ENCODE data around the gene MRPL3.

MRPL3 gene

GRCh38 chr3:131549340-131549739, 46.6 kb upstream of the MRPL3 start:
- no peaks in the 10 kb centered on the region for H4K20me1 ChIP-seq (ENCODE audit: low read depth, low read length)
- H3K4me2 ChIP-seq (ENCODE audit: low read depth, low read length, poor library complexity, severe bottlenecking): no peak overlapping the region
- H3K27ac ChIP-seq (ENCODE audit: low read depth, low read length): no peak overlapping the region
- H3K9ac ChIP-seq (ENCODE audit: low read length): no peak overlapping the region
- H3K9me2 ChIP-seq (replicated peaks; ENCODE audit: insufficient read depth, low read length): no peaks in the 10 kb centered on the region
- H3K27me3 ChIP-seq (ENCODE audit: low read length): no peaks in the 10 kb centered on the region
- H3K36me3 ChIP-seq (ENCODE audit: low read length): no peaks in the 10 kb centered on the region
- TF ChIP-seq CTCF (IDR thresholded peaks at IDR 0.05; ENCODE audit: insufficient read depth, low read length, poor library complexity, severe bottlenecking) (peak; percentile 34), EZH2phosphoT487 (conservative IDR thresholded peaks at IDR 0.05; ENCODE audit: low read length) (no peak)
- H3K79me2 ChIP-seq (ENCODE audit: insufficient read depth, low read length): no peaks in the 10 kb centered on the region
- H3K4me3 ChIP-seq (ENCODE audit: insufficient read depth, low read length, poor library complexity, severe bottlenecking): no peak overlapping the region
- H3F3A ChIP-seq (ENCODE audit: insufficient read depth): no peaks in the 10 kb centered on the region
- no peak overlapping the region for H2AFZ ChIP-seq (ENCODE audit: low read depth, low read length, severe bottlenecking)
- no peaks in the 10 kb centered on the region for H3K9me3 ChIP-seq (ENCODE audit: insufficient read depth, low read length)

- no peak for TF ChIP-seq CTCF (IDR thresholded peaks at IDR 0.05; ENCODE audit: insufficient read depth, low read length, poor library complexity, severe bottlenecking)
- TF ChIP-seq EZH2phosphoT487 (conservative IDR thresholded peaks at IDR 0.05; ENCODE audit: low read length): no peak
- H3K9me2 ChIP-seq (replicated peaks; ENCODE audit: insufficient read depth, low read length): no peaks in the 10 kb centered on the region
- H3K4me3 ChIP-seq (ENCODE audit: insufficient read depth, low read length, poor library complexity, severe bottlenecking): no peak overlapping the region
- no peak overlapping the region for H3K27ac ChIP-seq (ENCODE audit: low read depth, low read length)
- H2AFZ ChIP-seq (ENCODE audit: low read depth, low read length, severe bottlenecking): no peak overlapping the region
- H3K79me2 ChIP-seq (ENCODE audit: insufficient read depth, low read length): no peaks in the 10 kb centered on the region
- H3K9me3 ChIP-seq (ENCODE audit: insufficient read depth, low read length): no peaks in the 10 kb centered on the region
- no peaks in the 10 kb centered on the region for H4K20me1 ChIP-seq (ENCODE audit: low read depth, low read length)
- H3K36me3 ChIP-seq (ENCODE audit: low read length): no peaks in the 10 kb centered on the region
- no peak overlapping the region for H3K9ac ChIP-seq (ENCODE audit: low read length)
- H3K4me2 ChIP-seq (ENCODE audit: low read depth, low read length, poor library complexity, severe bottlenecking): no peak overlapping the region
- H3K27me3 ChIP-seq (ENCODE audit: low read length): no peaks in the 10 kb centered on the region
- no peaks in the 10 kb centered on the region for H3F3A ChIP-seq (ENCODE audit: insufficient read depth)
Measured at GRCh38 chr3:131547585-131547984, 44.8 kb upstream of the MRPL3 start.

GRCh38 chr3:131546441-131546840, 43.7 kb upstream of the MRPL3 start:
- no peak overlapping the region for H3K27ac ChIP-seq (ENCODE audit: low read depth, low read length)
- H3K4me3 ChIP-seq (ENCODE audit: insufficient read depth, low read length, poor library complexity, severe bottlenecking): no peak overlapping the region
- no peaks in the 10 kb centered on the region for H3K36me3 ChIP-seq (ENCODE audit: low read length)
- no peaks in the 10 kb centered on the region for H3K9me2 ChIP-seq (replicated peaks; ENCODE audit: insufficient read depth, low read length)
- no peaks in the 10 kb centered on the region for H3K79me2 ChIP-seq (ENCODE audit: insufficient read depth, low read length)
- H3K9me3 ChIP-seq (ENCODE audit: insufficient read depth, low read length): no peaks in the 10 kb centered on the region
- H3K27me3 ChIP-seq (ENCODE audit: low read length): no peaks in the 10 kb centered on the region
- H3K9ac ChIP-seq (ENCODE audit: low read length): no peak overlapping the region
- H4K20me1 ChIP-seq (ENCODE audit: low read depth, low read length): no peaks in the 10 kb centered on the region
- no peak for TF ChIP-seq CTCF (IDR thresholded peaks at IDR 0.05; ENCODE audit: insufficient read depth, low read length, poor library complexity, severe bottlenecking)
- no peak for TF ChIP-seq EZH2phosphoT487 (conservative IDR thresholded peaks at IDR 0.05; ENCODE audit: low read length)
- no peak overlapping the region for H2AFZ ChIP-seq (ENCODE audit: low read depth, low read length, severe bottlenecking)
- no peaks in the 10 kb centered on the region for H3F3A ChIP-seq (ENCODE audit: insufficient read depth)
- no peak overlapping the region for H3K4me2 ChIP-seq (ENCODE audit: low read depth, low read length, poor library complexity, severe bottlenecking)
